Transverse colon (tissue), 3 donors: ENCODE results near the gene CALCR.

Experiments used
- EP300 ChIP-seq: sonication (generic); formaldehyde crosslinking; IDR thresholded peaks from one replicate; pipeline ENCODE4 v1.6.1; 2017; ENCODE audit warnings: antibody characterized with exemption, low read depth
- TF ChIP-seq, protein P1 (sequence below), 5 experiments: fragments of 200-600 bp in 3 of 5; fragments of 450-650 bp in 2 of 5; sonication (generic) in 3 of 5; IDR thresholded peaks; 1 replicate in 2 of 5; 2 replicates in 3 of 5; pipeline ENCODE4 v1.5.1; 2016 to 2017; ENCODE audit warnings: antibody characterized with exemption in 5 of 5, inconsistent platforms in 3 of 5, mild to moderate bottlenecking in 2 of 5, moderate library complexity in 1 of 5

DNA sequence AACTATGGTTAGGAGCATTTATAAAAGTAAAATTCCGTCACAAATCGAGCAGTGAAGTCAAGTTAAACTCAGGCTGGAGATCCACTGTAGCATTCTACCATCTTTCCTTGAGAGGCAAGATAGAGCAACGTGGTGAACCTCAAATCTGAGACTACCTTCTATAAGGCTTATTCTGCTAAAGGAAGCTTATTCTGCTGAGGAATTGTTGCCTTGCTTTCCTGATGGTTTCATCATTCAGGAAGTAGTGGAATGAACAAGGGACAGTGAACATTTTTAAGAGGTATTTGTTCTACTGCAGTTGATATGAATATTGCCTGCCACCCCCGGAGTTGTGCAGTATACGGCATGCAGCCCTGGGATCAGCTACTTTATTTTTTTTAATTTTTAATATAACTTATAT is 171.6 kb downstream of the CALCR start:
- no peak for TF ChIP-seq EP300
- TF ChIP-seq, protein P1, sequence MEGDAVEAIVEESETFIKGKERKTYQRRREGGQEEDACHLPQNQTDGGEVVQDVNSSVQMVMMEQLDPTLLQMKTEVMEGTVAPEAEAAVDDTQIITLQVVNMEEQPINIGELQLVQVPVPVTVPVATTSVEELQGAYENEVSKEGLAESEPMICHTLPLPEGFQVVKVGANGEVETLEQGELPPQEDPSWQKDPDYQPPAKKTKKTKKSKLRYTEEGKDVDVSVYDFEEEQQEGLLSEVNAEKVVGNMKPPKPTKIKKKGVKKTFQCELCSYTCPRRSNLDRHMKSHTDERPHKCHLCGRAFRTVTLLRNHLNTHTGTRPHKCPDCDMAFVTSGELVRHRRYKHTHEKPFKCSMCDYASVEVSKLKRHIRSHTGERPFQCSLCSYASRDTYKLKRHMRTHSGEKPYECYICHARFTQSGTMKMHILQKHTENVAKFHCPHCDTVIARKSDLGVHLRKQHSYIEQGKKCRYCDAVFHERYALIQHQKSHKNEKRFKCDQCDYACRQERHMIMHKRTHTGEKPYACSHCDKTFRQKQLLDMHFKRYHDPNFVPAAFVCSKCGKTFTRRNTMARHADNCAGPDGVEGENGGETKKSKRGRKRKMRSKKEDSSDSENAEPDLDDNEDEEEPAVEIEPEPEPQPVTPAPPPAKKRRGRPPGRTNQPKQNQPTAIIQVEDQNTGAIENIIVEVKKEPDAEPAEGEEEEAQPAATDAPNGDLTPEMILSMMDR (IDR thresholded peaks at IDR 0.05), result no peak
